B cell (primary cell): ENCODE results near the gene KLK15. TPM values are rescaled to one million over a fixed set of nuclear protein-coding genes. Genes with fewer than 3 reads are reported as not detected.

Source experiments
- ATAC-seq: fragments of 200-7000 bp; cut with Tn5 transposase; one replicate; pipeline ENCODE4 v1.10.0; 2021; ENCODE audit warnings: low read depth, mild to moderate bottlenecking, moderate number of reproducible peaks, moderate library complexity
- CTCF ChIA-PET: fragments of 350-600 bp; sonication (Branson Sonifier 250); formaldehyde crosslinking; loops from one replicate; lab custom pipeline; 2021; ENCODE audit warnings: antibody characterized with exemption, inconsistent platforms; lab: Charles Lee
- POLR2A ChIA-PET: fragments of 350-600 bp; sonication (Branson Sonifier 250); formaldehyde crosslinking; loops from one replicate; lab custom pipeline; 2021; ENCODE audit warnings: antibody characterized with exemption; lab: Charles Lee
- DNase-seq: peaks from one replicate; pipeline ENCODE4 v3.0.0; 2013
- H2AFZ ChIP-seq: 2 replicates; pipeline ENCODE4 v1.6.1; 2012; ENCODE audit warnings: mild to moderate bottlenecking, low read depth, low read length; ENCODE audit not compliant: insufficient read depth, poor library complexity, severe bottlenecking
- H3K27ac ChIP-seq, 2 donors: 1 replicate in 1 of 2; 2 replicates in 1 of 2; pipeline ENCODE4 v1.5.1; 2012 to 2013; ENCODE audit warnings: low read length in 2 of 2, mild to moderate bottlenecking in 2 of 2, moderate library complexity in 1 of 2
- H3K27me3 ChIP-seq, 4 experiments: fragments of 200-600 bp in 1 of 4; sonication (generic) in 1 of 4; replicated peaks in 1 of 4; 1 replicate in 2 of 4; 2 replicates in 2 of 4; pipeline versions ENCODE4 v1.6.1 to v1.7.0; 2013 to 2016; ENCODE audit warnings: low read length in 3 of 4, mild to moderate bottlenecking in 2 of 4, mixed read lengths in 1 of 4, moderate library complexity in 1 of 4; ENCODE audit not compliant: insufficient read depth in 4 of 4, control insufficient read depth in 3 of 4; ENCODE audit errors: control extremely low read depth in 1 of 4
- H3K36me3 ChIP-seq, 2 experiments: replicated peaks in 1 of 2; 1 replicate in 1 of 2; 2 replicates in 1 of 2; pipeline versions ENCODE4 v1.6.1 to v1.7.1; 2013; ENCODE audit warnings: low read length in 1 of 2; ENCODE audit not compliant: insufficient read depth in 2 of 2, control insufficient read depth in 1 of 2; ENCODE audit errors: control extremely low read depth in 1 of 2, extremely low read depth in 1 of 2
- H3K4me1 ChIP-seq, 2 donors: fragments of 200-600 bp in 1 of 2; sonication (generic) in 1 of 2; 1 replicate in 1 of 2; 2 replicates in 1 of 2; pipeline versions ENCODE4 v1.5.1 to v1.6.1; 2013 to 2017; ENCODE audit warnings: low read length in 2 of 2; ENCODE audit not compliant: control insufficient read depth in 2 of 2, insufficient read depth in 2 of 2
- H3K4me2 ChIP-seq: replicated peaks from 2 replicates; pipeline ENCODE3; 2012; ENCODE audit warnings: mild to moderate bottlenecking, low read depth, low read length; ENCODE audit not compliant: poor library complexity, severe bottlenecking
- H3K4me3 ChIP-seq, 5 experiments: fragments of 200-600 bp in 1 of 5; sonication (generic) in 1 of 5; 1 replicate in 3 of 5; 2 replicates in 2 of 5; pipeline versions ENCODE4 v1.5.1 to v1.7.0; 2011 to 2016; ENCODE audit warnings: low read length in 4 of 5, mild to moderate bottlenecking in 4 of 5, low read depth in 2 of 5, control low read depth in 1 of 5, moderate library complexity in 1 of 5; ENCODE audit not compliant: insufficient read depth in 1 of 5; ENCODE audit errors: control extremely low read depth in 1 of 5, extremely low read depth in 1 of 5
- H3K79me2 ChIP-seq: fragments of 200-600 bp; sonication (generic); one replicate; pipeline ENCODE4 v1.6.0; 2016; ENCODE audit warnings: low read length; ENCODE audit not compliant: control insufficient read depth, insufficient read depth
- H3K9ac ChIP-seq: fragments of 200-600 bp; sonication (generic); 2 replicates; pipeline ENCODE4 v1.6.1; 2017; ENCODE audit warnings: mild to moderate bottlenecking, low read length, moderate library complexity
- H3K9me3 ChIP-seq, 3 donors: one replicate each; pipeline versions ENCODE4 v1.6.1 to v1.7.1; 2013; ENCODE audit warnings: low read length in 2 of 3; ENCODE audit not compliant: control insufficient read depth in 2 of 3, insufficient read depth in 1 of 3; ENCODE audit errors: control extremely low read depth in 1 of 3
- H4K20me1 ChIP-seq: 2 replicates; pipeline ENCODE4 v1.6.0; 2012; ENCODE audit warnings: mild to moderate bottlenecking, low read length; ENCODE audit not compliant: insufficient read depth, control insufficient read depth, poor library complexity, severe bottlenecking
- H3K27ac Mint-ChIP-seq: one replicate; pipeline ENCODE4 v1.8.0; 2021; ENCODE audit warnings: mixed read lengths
- H3K27me3 Mint-ChIP-seq: one replicate; pipeline ENCODE4 v1.8.0; 2021; ENCODE audit warnings: mixed read lengths
- H3K4me1 Mint-ChIP-seq: one replicate; pipeline ENCODE4 v1.8.0; 2021; ENCODE audit warnings: mixed read lengths
- H3K4me3 Mint-ChIP-seq: one replicate; pipeline ENCODE4 v1.8.0; 2021; ENCODE audit warnings: mixed read lengths
- H3K9me3 Mint-ChIP-seq: one replicate; pipeline ENCODE4 v1.8.0; 2022; ENCODE audit warnings: mixed read lengths; ENCODE audit not compliant: insufficient read depth
- CTCF ChIP-seq: fragments of 200-600 bp; IDR thresholded peaks from one replicate; pipeline ENCODE4 v1.8.0; 2022; ENCODE audit warnings: antibody characterized with exemption, mild to moderate bottlenecking
- EZH2 ChIP-seq: IDR thresholded peaks from 2 replicates; pipeline ENCODE4 v1.6.1; 2012; ENCODE audit warnings: borderline replicate concordance, low read depth, mild to moderate bottlenecking, moderate library complexity, low read length; ENCODE audit not compliant: insufficient read depth, poor library complexity, severe bottlenecking
- WGBS: methylation state at CpG from one replicate; pipeline ENCODE4 v1.1.5; 2013; ENCODE audit warnings: missing lambda C conversion rate; ENCODE audit not compliant: insufficient coverage; 5-methylcytosine and 5-hydroxymethylcytosine counted together
- intact Hi-C: fragments of 100-400 bp; cut with micrococcal nuclease; formaldehyde crosslinking; loops from one replicate; pipeline ENCODE4 v1.10.0; 2022
- polyA plus RNA-seq: library from polyadenylated mRNA; depleted of rRNA; stranded (reverse); fragments of >200 nt; gene quantifications from 2 replicates; pipeline ENCODE4 v1.2.3, GENCODE V29; 2012
- total RNA-seq, 2 donors: library from RNA; stranded (reverse); fragments of 120-200 nt in 1 of 2; gene quantifications; 1 replicate in 1 of 2; 2 replicates in 1 of 2; pipeline versions ENCODE4 v1.2.3 to v1.2.4, GENCODE V29; 2013 to 2022

Gene KLK15
- total and polyA plus RNA-seq, 2 donors (not counting 1 experiment from before 2014, with no cell fraction given), result 0.07 TPM; not detected in 1

GRCh38 chr19:50822661-50823208 lies 10.6 kb downstream of the KLK15 start:
- POLR2A ChIA-PET, result no interaction called here

More at GRCh38 chr19:50822661-50823208, 10.6 kb downstream of the KLK15 start:
- 73% methylated on average over 7 of the region's 7 CpGs for WGBS
- Histone ChIP-seq H3K4me2 (no peak overlapping the region), H3K9ac (no peak overlapping the region), H4K20me1 (no peaks in the 10 kb centered on the region), H3K27me3 (peaks cover 0 to 26% (median 0%) of the 10 kb centered on the region in 4 experiments), H3K79me2 (no peaks in the 10 kb centered on the region), H3K36me3 (no peaks in the 10 kb centered on the region), H3K4me1 (peaks cover 37 to 54% of the 10 kb centered on the region in 2 donors), H3K27ac (no peak overlapping the region), H3K4me3 (no peak overlapping the region), H2AFZ (no peak overlapping the region), H3K9me3 (peaks cover 0 to 8% (median 0%) of the 10 kb centered on the region in 3 donors)
- ATAC-seq (no peak), DNase-seq (no peak)
- Mint-ChIP-seq H3K4me3 (no peak overlapping the region), H3K4me1 (peaks cover 55% of the 10 kb centered on the region), H3K27ac (no peak overlapping the region), H3K9me3 (no peaks in the 10 kb centered on the region), H3K27me3 (peaks cover 27% of the 10 kb centered on the region)
- intact Hi-C loops, result no loop called here
- CTCF ChIA-PET, result no interaction called here
- TF ChIP-seq EZH2 (no peak), CTCF (no peak)
